Uterus (tissue), 2 donors: ENCODE results near the gene FOXD3.
"Not testable (repeated sequence)": the region's sequence is repeated elsewhere in the genome, so short reads cannot be mapped to it uniquely, and the experiment has no call there.

Experiments used
- CTCF ChIP-seq, 4 experiments: fragments of 200-600 bp in 2 of 4; fragments of 450-650 bp in 2 of 4; sonication (generic) in 2 of 4; IDR thresholded peaks; one replicate each; pipeline ENCODE4 v1.5.1; 2016 to 2019; ENCODE audit warnings: antibody characterized with exemption in 4 of 4, mild to moderate bottlenecking in 2 of 4, moderate library complexity in 1 of 4
- POLR2A ChIP-seq, 2 donors: fragments of 450-650 bp; IDR thresholded peaks; one replicate each; pipeline ENCODE4 v1.6.1; 2016; ENCODE audit warnings: antibody characterized with exemption in 2 of 2, mild to moderate bottlenecking in 1 of 2, moderate library complexity in 1 of 2

- TF ChIP-seq CTCF, POLR2A (IDR thresholded peaks at IDR 0.05): not testable (repeated sequence)
Measured at GRCh38 chr1:63356234-63356633, 33.9 kb downstream of the FOXD3 start.
